HCT116 (cell line): ENCODE data around the gene IFI30. TPM values are rescaled to one million over a fixed set of nuclear protein-coding genes. Genes with fewer than 3 reads are reported as not detected.

Experiments used
- ATAC-seq: fragments of 200-7000 bp; cut with Tn5 transposase; 2 replicates; pipeline ENCODE4 v1.9.1; 2020; ENCODE audit warnings: mild to moderate bottlenecking, moderate library complexity
- BruUV-seq: library from RNA; stranded (reverse); fragments of 400-500 nt; replicated peaks from 2 replicates; lab custom pipeline; 2021; lab: Mats Ljungman, UMichigan
- CTCF ChIA-PET: fragments of 300-600 bp; sonication (Branson Sonifier 250); formaldehyde crosslinking; loops from one replicate; lab custom pipeline; 2021; ENCODE audit warnings: antibody characterized with exemption; lab: Charles Lee
- POLR2A ChIA-PET: fragments of 300-600, 350-600 bp; sonication (Branson Sonifier 250); formaldehyde crosslinking; loops from one replicate; lab custom pipeline; 2021; ENCODE audit warnings: antibody characterized with exemption; lab: Charles Lee
- RAD21 ChIA-PET, 2 experiments: fragments of 300-600 bp; sonication (Branson Sonifier 250); formaldehyde crosslinking; loops; one replicate each; lab custom pipeline; 2023; ENCODE audit warnings: low total read pairs in 2 of 2; ENCODE audit not compliant: uncharacterized antibody in 2 of 2, unreplicated experiment in 2 of 2, low non-redundant PET in 1 of 2; lab: Charles Lee
- DNase-seq: peaks from one replicate; pipeline ENCODE4 v3.0.0-alpha.2; 2010; ENCODE audit warnings: low read depth, low spot score
- H2AFZ ChIP-seq: fragments of 200-600 bp; shearing (Covaris generic), sonication (generic); 2 replicates; pipeline ENCODE4 v1.6.1; 2017; ENCODE audit warnings: low read depth, mixed run types, mixed read lengths, antibody characterized with exemption, low read length; ENCODE audit not compliant: poor library complexity, severe bottlenecking
- H3K27ac ChIP-seq: 2 replicates; pipeline ENCODE4 v1.5.1; 2012; ENCODE audit warnings: low read depth, low read length
- H3K27me3 ChIP-seq: fragments of 200-600 bp; sonication (generic); 2 replicates; pipeline ENCODE4 v1.6.1; 2016; ENCODE audit warnings: mixed run types, low read length, mixed read lengths; ENCODE audit not compliant: insufficient read depth
- H3K36me3 ChIP-seq, 2 experiments: fragments of 200-500 bp in 1 of 2; fragments of 200-600 bp in 1 of 2; sonication (Bioruptor generic) in 1 of 2; sonication (generic) in 1 of 2; 2 replicates each; pipeline versions ENCODE4 v1.5.1 to v1.6.1; 2014 to 2016; ENCODE audit warnings: low read length in 2 of 2, inconsistent platforms in 1 of 2, mixed read lengths in 1 of 2, mixed run types in 1 of 2; ENCODE audit not compliant: insufficient read depth in 2 of 2, control insufficient read depth in 1 of 2
- H3K4me1 ChIP-seq, 2 experiments: fragments of 200-600 bp in 1 of 2; sonication (generic) in 1 of 2; 2 replicates each; pipeline versions ENCODE4 v1.5.1 to v1.6.1; 2012 to 2017; ENCODE audit warnings: low read length in 2 of 2, inconsistent platforms in 1 of 2, mild to moderate bottlenecking in 1 of 2, mixed read lengths in 1 of 2, mixed run types in 1 of 2, moderate library complexity in 1 of 2; ENCODE audit not compliant: insufficient read depth in 2 of 2, control insufficient read depth in 1 of 2
- H3K4me2 ChIP-seq: fragments of 200-600 bp; sonication (generic); 2 replicates; pipeline ENCODE4 v1.6.1; 2017; ENCODE audit warnings: mixed run types, low read length, mixed read lengths
- H3K4me3 ChIP-seq, 2 experiments: fragments of 200-600 bp in 1 of 2; sonication (generic) in 1 of 2; replicated peaks in 1 of 2; 2 replicates each; pipeline ENCODE4 v1.5.1; 2011 to 2016; ENCODE audit warnings: low read length in 2 of 2, control low read depth in 1 of 2, low read depth in 1 of 2, mild to moderate bottlenecking in 1 of 2, mixed read lengths in 1 of 2, mixed run types in 1 of 2
- H3K79me2 ChIP-seq: fragments of 200-600 bp; sonication (generic); 2 replicates; pipeline ENCODE4 v1.6.1; 2017; ENCODE audit warnings: mild to moderate bottlenecking, mixed run types, low read length, moderate library complexity, mixed read lengths; ENCODE audit not compliant: insufficient read depth
- H3K9ac ChIP-seq: fragments of 200-600 bp; sonication (generic); 2 replicates; pipeline ENCODE4 v1.6.1; 2016; ENCODE audit warnings: low read length, mixed read lengths
- H3K9me2 ChIP-seq: fragments of 200-600 bp; sonication (generic), shearing (Covaris generic); 2 replicates; pipeline ENCODE4 v1.6.1; 2017; ENCODE audit warnings: mixed run types, mild to moderate bottlenecking, moderate library complexity; ENCODE audit not compliant: insufficient read depth
- H3K9me3 ChIP-seq, 2 experiments: fragments of 200-500 bp in 1 of 2; fragments of 200-600 bp in 1 of 2; sonication (Bioruptor generic) in 1 of 2; sonication (generic) in 1 of 2; 2 replicates each; pipeline ENCODE4 v1.6.1; 2014 to 2017; ENCODE audit warnings: low read length in 2 of 2, mixed read lengths in 2 of 2, inconsistent platforms in 1 of 2, low read depth in 1 of 2, mild to moderate bottlenecking in 1 of 2, mixed run types in 1 of 2, moderate library complexity in 1 of 2; ENCODE audit not compliant: control insufficient read depth in 1 of 2, insufficient read depth in 1 of 2
- H4K20me1 ChIP-seq: fragments of 200-600 bp; sonication (generic), shearing (Covaris generic); 2 replicates; pipeline ENCODE4 v1.6.1; 2017; ENCODE audit warnings: mixed run types, mild to moderate bottlenecking, moderate library complexity; ENCODE audit not compliant: insufficient read depth
- CBX3 ChIP-seq: IDR thresholded peaks from 2 replicates; pipeline ENCODE4 v1.6.1; 2012; ENCODE audit warnings: low read depth
- EGR1 ChIP-seq: IDR thresholded peaks from 2 replicates; pipeline ENCODE4 v1.6.1; 2012; ENCODE audit warnings: low read depth
- ELF1 ChIP-seq: IDR thresholded peaks from 2 replicates; pipeline ENCODE4 v1.6.1; 2012; ENCODE audit warnings: low read depth, borderline replicate concordance
- EZH2 ChIP-seq: fragments of 200-600 bp; sonication (generic); IDR thresholded peaks from 2 replicates; pipeline ENCODE4 v1.6.1; 2017; ENCODE audit warnings: antibody characterized with exemption, mixed run types
- JUND ChIP-seq: IDR thresholded peaks from 2 replicates; pipeline ENCODE4 v1.6.1; 2012
- MAX ChIP-seq: IDR thresholded peaks from 2 replicates; pipeline ENCODE4 v1.6.1; 2012
- POLR2A ChIP-seq: IDR thresholded peaks from 2 replicates; pipeline ENCODE4 v1.7.0; 2011; ENCODE audit warnings: borderline replicate concordance; ENCODE audit not compliant: insufficient read depth, insufficient read length; ENCODE audit errors: extremely low read depth
- POLR2AphosphoS5 ChIP-seq: IDR thresholded peaks from 2 replicates; pipeline ENCODE4 v1.6.1; 2011; ENCODE audit warnings: mild to moderate bottlenecking, low read depth, low read length, moderate library complexity
- RAD21 ChIP-seq: IDR thresholded peaks from 2 replicates; pipeline ENCODE4 v1.6.1; 2012; ENCODE audit warnings: low read depth, mild to moderate bottlenecking
- SP1 ChIP-seq: IDR thresholded peaks from 2 replicates; pipeline ENCODE4 v1.6.1; 2012; ENCODE audit warnings: low read depth
- SRF ChIP-seq: IDR thresholded peaks from 2 replicates; pipeline ENCODE4 v1.6.1; 2012; ENCODE audit warnings: low read depth
- TCF7L2 ChIP-seq: IDR thresholded peaks from 2 replicates; pipeline ENCODE4 v1.7.0; 2011; ENCODE audit warnings: borderline replicate concordance, inconsistent platforms; ENCODE audit not compliant: insufficient read depth, insufficient read length; ENCODE audit errors: extremely low read depth
- YY1 ChIP-seq: IDR thresholded peaks from 2 replicates; pipeline ENCODE4 v1.6.1; 2011; ENCODE audit warnings: low read length, low read depth, moderate library complexity, mild to moderate bottlenecking; ENCODE audit not compliant: insufficient replicate concordance; ENCODE audit errors: extremely low read depth
- ZBTB33 ChIP-seq: IDR thresholded peaks from 2 replicates; pipeline ENCODE4 v1.6.1; 2011; ENCODE audit warnings: mild to moderate bottlenecking, low read length, moderate library complexity; ENCODE audit not compliant: insufficient replicate concordance; ENCODE audit errors: extremely low read depth
- ZFX ChIP-seq: fragments of 450-650 bp; IDR thresholded peaks from 2 replicates; pipeline ENCODE4 v1.6.1; 2017
- intact Hi-C: fragments of 100-400 bp; cut with micrococcal nuclease; formaldehyde crosslinking; loops from 2 replicates; pipeline ENCODE4 v1.10.0; 2022
- total RNA-seq: library from RNA; stranded (reverse); gene quantifications from one replicate; pipeline ENCODE4 v1.2.1, GENCODE V29; 2021; ENCODE audit not compliant: unreplicated experiment
- TF ChIP-seq, protein P1 (sequence below), 3 experiments: fragments of 200-600 bp in 1 of 3; sonication (generic) in 1 of 3; IDR thresholded peaks in 2 of 3; conservative IDR thresholded peaks in 1 of 3; 2 replicates each; pipeline ENCODE4 v1.5.1; 2012 to 2017; ENCODE audit warnings: low read depth in 2 of 3, low read length in 2 of 3, antibody characterized with exemption in 1 of 3, borderline replicate concordance in 1 of 3, control low read depth in 1 of 3, mild to moderate bottlenecking in 1 of 3, mixed read lengths in 1 of 3, mixed run types in 1 of 3, moderate library complexity in 1 of 3; ENCODE audit not compliant: insufficient read depth in 1 of 3

The IFI30 gene
- total RNA-seq, 1 experiment from 2014 or later, result 64.6 TPM

- RAD21 ChIA-PET, result interaction anchor here in 1 of 2 experiments (0.7 kb wide), 1 partner anchor 36 kb away, joined by 4 read pairs; no protein-coding TSS in a partner anchor
- H3K79me2 ChIP-seq, result no peaks in the 10 kb centered on the region
- POLR2A ChIA-PET, result interaction anchor here (0.5 kb wide), 1 partner anchor 30 kb away, joined by 3 read pairs; no protein-coding TSS in a partner anchor
- H3K9ac ChIP-seq, result no peak overlapping the region
- DNase-seq (no peak), ATAC-seq (no peak)
- H3K9me2 ChIP-seq, result no peaks in the 10 kb centered on the region
- intact Hi-C loops, result no loop called here
- peaks cover 11 to 28% of the 10 kb centered on the region in 2 experiments for H3K4me1 ChIP-seq
- H3K9me3 ChIP-seq, result no peaks in the 10 kb centered on the region
- BruUV-seq, result no TSS peak
- H3K4me2 ChIP-seq, result no peak overlapping the region
- no peak for TF ChIP-seq ZFX
- TF ChIP-seq, protein P1, sequence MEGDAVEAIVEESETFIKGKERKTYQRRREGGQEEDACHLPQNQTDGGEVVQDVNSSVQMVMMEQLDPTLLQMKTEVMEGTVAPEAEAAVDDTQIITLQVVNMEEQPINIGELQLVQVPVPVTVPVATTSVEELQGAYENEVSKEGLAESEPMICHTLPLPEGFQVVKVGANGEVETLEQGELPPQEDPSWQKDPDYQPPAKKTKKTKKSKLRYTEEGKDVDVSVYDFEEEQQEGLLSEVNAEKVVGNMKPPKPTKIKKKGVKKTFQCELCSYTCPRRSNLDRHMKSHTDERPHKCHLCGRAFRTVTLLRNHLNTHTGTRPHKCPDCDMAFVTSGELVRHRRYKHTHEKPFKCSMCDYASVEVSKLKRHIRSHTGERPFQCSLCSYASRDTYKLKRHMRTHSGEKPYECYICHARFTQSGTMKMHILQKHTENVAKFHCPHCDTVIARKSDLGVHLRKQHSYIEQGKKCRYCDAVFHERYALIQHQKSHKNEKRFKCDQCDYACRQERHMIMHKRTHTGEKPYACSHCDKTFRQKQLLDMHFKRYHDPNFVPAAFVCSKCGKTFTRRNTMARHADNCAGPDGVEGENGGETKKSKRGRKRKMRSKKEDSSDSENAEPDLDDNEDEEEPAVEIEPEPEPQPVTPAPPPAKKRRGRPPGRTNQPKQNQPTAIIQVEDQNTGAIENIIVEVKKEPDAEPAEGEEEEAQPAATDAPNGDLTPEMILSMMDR (IDR thresholded peaks at IDR 0.05 in 2 of 3, conservative IDR thresholded peaks at IDR 0.05 in 1 of 3; ENCODE audit: borderline replicate concordance in 1 of 3, insufficient read depth in 1 of 3, low read depth in 2 of 3, low read length in 2 of 3), result no peak
- no peak for TF ChIP-seq ELF1
- no peak for TF ChIP-seq TCF7L2
- no peak for TF ChIP-seq MAX
- TF ChIP-seq JUND, result no peak
- TF ChIP-seq CBX3, result no peak
- no peak for TF ChIP-seq POLR2A
- no peak for TF ChIP-seq SRF
- TF ChIP-seq SP1, result no peak
- TF ChIP-seq EZH2, result no peak
- no peak for TF ChIP-seq RAD21
- TF ChIP-seq YY1, result no peak
- no peak for TF ChIP-seq POLR2AphosphoS5
- no peak for TF ChIP-seq ZBTB33
- no peak for TF ChIP-seq EGR1
- H3K4me3 ChIP-seq, result no peak overlapping the region
- H3K27ac ChIP-seq, result no peak overlapping the region
- no peaks in the 10 kb centered on the region for H4K20me1 ChIP-seq
- no peaks in the 10 kb centered on the region for H3K36me3 ChIP-seq
- no peaks in the 10 kb centered on the region for H3K27me3 ChIP-seq
- H2AFZ ChIP-seq, result no peak overlapping the region
- CTCF ChIA-PET, result no interaction called here
Measured at GRCh38 chr19:18216789-18217188, 43.2 kb downstream of the IFI30 start.
